ENCODE measurements around the gene NR1I3. TPM values are rescaled to one million over a fixed set of nuclear protein-coding genes. Genes with fewer than 3 reads are reported as not detected.

Gene NR1I3
- total RNA-seq, 4 donors from 2014 or later: not detected

- peak overlapping the region; percentile 37 to 94 (median 56) for H3K27ac ChIP-seq
- peak overlapping the region in 2 of 4 donors; percentile 9 to 23 for H3K4me3 ChIP-seq
- no peaks in the 10 kb centered on the region for H3K27me3 ChIP-seq
- in situ Hi-C loops (cut with MboI; ENCODE audit: low sequenced_read_pairs in 4 of 4): loop anchor here in 2 of 4 donors (10.0 to 25.0 kb wide), 2 partner anchors 191 to 569 kb away; partner anchors contain the start of gene ATF6 (in 1 of the 2)
- H3K9me3 ChIP-seq: no peaks in the 10 kb centered on the region
- no peaks in the 10 kb centered on the region for H3K36me3 ChIP-seq
- H3K4me1 ChIP-seq: peaks cover 18% of the 10 kb centered on the region in 2 donors
- TF ChIP-seq POLR2A (IDR thresholded peaks at IDR 0.05) (no peak), CTCF (IDR thresholded peaks at IDR 0.05 in 4 of 5, conservative IDR thresholded peaks at IDR 0.05 in 1 of 5) (peak in 4 of 5 experiments; percentile 23 to 44 (median 32))
- peak; percentile 30 to 50 for ATAC-seq
- peak in 1 of 2 donors; percentile 77 for DNase-seq
- intact Hi-C loops (cut with DNase I; ENCODE audit: low total_unique reads): loop anchor here (2.0 kb wide), 1 partner anchor 31 kb away; no protein-coding TSS in a partner anchor
Measured at GRCh38 chr1:161193561-161194235, 44.3 kb downstream of the NR1I3 start.

- in situ Hi-C loops (cut with MboI; ENCODE audit: low sequenced_read_pairs in 4 of 4) (loop anchor here in 2 of 4 donors (10.0 to 25.0 kb wide), 2 partner anchors 192 to 570 kb away; partner anchors contain the start of gene ATF6 (in 1 of the 2)), intact Hi-C loops (cut with DNase I; ENCODE audit: low total_unique reads) (loop anchor here (2.0 kb wide), 1 partner anchor 32 kb away; no protein-coding TSS in a partner anchor)
- peak overlapping the region in 3 of 4 donors; percentile 54 to 94 (median 58) for H3K27ac ChIP-seq
- H3K36me3 ChIP-seq: no peaks in the 10 kb centered on the region
- DNase-seq: peak in 1 of 2 donors; percentile 57
- H3K27me3 ChIP-seq: no peaks in the 10 kb centered on the region
- ATAC-seq: peak; percentile 75 to 82
- H3K4me1 ChIP-seq: peaks cover 9% of the 10 kb centered on the region in 2 donors
- H3K4me3 ChIP-seq: no peak overlapping the region
- H3K9me3 ChIP-seq: no peaks in the 10 kb centered on the region
- no peak for TF ChIP-seq POLR2A (IDR thresholded peaks at IDR 0.05)
- peak; percentile 71 to 89 (median 75) for TF ChIP-seq CTCF (IDR thresholded peaks at IDR 0.05 in 4 of 5, conservative IDR thresholded peaks at IDR 0.05 in 1 of 5)
Measured at GRCh38 chr1:161192476-161193465, 45.2 kb downstream of the NR1I3 start.

DNA sequence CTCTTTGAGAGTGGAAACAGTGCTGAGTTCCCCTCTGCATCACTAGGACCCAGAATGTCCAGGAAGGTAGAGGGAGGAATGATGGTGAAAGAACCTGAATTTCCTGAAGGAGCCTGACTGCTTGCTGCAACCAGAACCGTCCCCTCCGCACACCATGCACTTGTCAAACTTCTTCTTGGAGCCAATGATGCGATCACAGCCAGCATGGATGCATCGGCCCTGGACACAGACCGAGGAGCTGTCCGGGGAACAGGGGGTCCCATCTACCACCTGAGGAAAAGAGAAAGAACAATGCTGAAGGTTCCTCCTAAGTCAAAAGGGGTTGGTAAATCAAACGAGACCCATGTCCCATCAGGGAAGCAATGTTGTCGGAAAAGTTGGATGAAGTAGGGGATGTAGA lies 46.0 kb downstream of the NR1I3 start:
- ATAC-seq (no peak), DNase-seq (no peak)
- intact Hi-C loops (cut with DNase I; ENCODE audit: low total_unique reads): loop anchor here (2.0 kb wide), 1 partner anchor 33 kb away; no protein-coding TSS in a partner anchor
- H3K4me1 ChIP-seq: peaks cover 3 to 4% of the 10 kb centered on the region in 2 donors
- TF ChIP-seq CTCF (IDR thresholded peaks at IDR 0.05 in 4 of 5, conservative IDR thresholded peaks at IDR 0.05 in 1 of 5): no peak
- no peak for TF ChIP-seq POLR2A (IDR thresholded peaks at IDR 0.05)
- no peaks in the 10 kb centered on the region for H3K27me3 ChIP-seq
- H3K27ac ChIP-seq: no peak overlapping the region
- in situ Hi-C loops (cut with MboI; ENCODE audit: low sequenced_read_pairs in 4 of 4): loop anchor here in 2 of 4 donors (10.0 to 25.0 kb wide), 2 partner anchors 193 to 570 kb away; partner anchors contain the start of gene ATF6 (in 1 of the 2)
- no peaks in the 10 kb centered on the region for H3K9me3 ChIP-seq
- H3K4me3 ChIP-seq: no peak overlapping the region
- no peaks in the 10 kb centered on the region for H3K36me3 ChIP-seq

DNA sequence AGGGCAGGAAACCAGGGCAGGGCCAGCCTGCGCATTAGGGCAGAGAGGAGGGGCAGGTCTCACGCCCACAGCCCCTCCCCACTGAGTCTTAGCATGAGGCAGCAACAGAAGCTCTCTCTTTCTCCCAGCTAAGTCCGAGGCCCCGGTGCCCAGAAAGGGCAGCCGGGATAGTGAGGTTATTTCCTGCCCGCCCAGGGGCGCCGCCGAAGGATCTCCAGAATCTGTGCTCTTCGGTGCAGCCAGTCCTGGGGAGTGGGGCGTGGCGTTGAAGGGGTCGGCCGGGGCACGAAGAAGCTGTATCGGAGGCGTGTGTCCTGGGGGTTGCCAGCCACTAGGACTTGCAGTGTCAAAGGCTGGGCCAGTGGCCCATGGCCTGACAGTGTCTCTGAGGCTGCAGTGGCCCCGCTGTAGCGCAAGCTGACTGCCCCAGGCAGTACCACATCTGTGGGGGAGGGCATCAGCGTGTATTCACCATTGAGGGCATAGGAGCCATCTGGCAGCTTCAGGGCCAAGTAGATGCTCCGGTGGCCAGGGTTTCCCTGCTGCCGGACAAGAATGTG lies 47.0 kb downstream of the NR1I3 start:
- peak overlapping the region in 1 of 4 donors; percentile 23 for H3K27ac ChIP-seq
- H3K27me3 ChIP-seq: no peaks in the 10 kb centered on the region
- TF ChIP-seq POLR2A (IDR thresholded peaks at IDR 0.05) (no peak), CTCF (IDR thresholded peaks at IDR 0.05 in 4 of 5, conservative IDR thresholded peaks at IDR 0.05 in 1 of 5) (no peak)
- peaks cover 8% of the 10 kb centered on the region in 2 donors for H3K4me1 ChIP-seq
- H3K9me3 ChIP-seq: no peaks in the 10 kb centered on the region
- intact Hi-C loops (cut with DNase I; ENCODE audit: low total_unique reads): no loop called here
- ATAC-seq (no peak), DNase-seq (no peak)
- in situ Hi-C loops (cut with MboI; ENCODE audit: low sequenced_read_pairs in 4 of 4): loop anchor here in 2 of 4 donors (10.0 to 25.0 kb wide), 2 partner anchors 194 to 571 kb away; partner anchors contain the start of gene ATF6 (in 1 of the 2)
- no peaks in the 10 kb centered on the region for H3K36me3 ChIP-seq
- H3K4me3 ChIP-seq: no peak overlapping the region

Data from gastrocnemius medialis (tissue), 4 donors.